HepG2 (cell line): Measurements from ENCODE around the gene PLK3. TPM values are rescaled to one million over a fixed set of nuclear protein-coding genes. Genes with fewer than 3 reads are reported as not detected.
A peak's percentile ranks its signal among the peaks of the same experiment; 100 is the strongest.

Experiments used
- ARHGAP35 ChIP-seq: sonication (generic); formaldehyde crosslinking; IDR thresholded peaks from 2 replicates; pipeline ENCODE4 v1.9.0; 2022; ENCODE audit warnings: mild to moderate bottlenecking, inconsistent platforms, moderate library complexity, missing genetic modification reagents, borderline replicate concordance
- BRD4 ChIP-seq: sonication (generic); formaldehyde crosslinking; IDR thresholded peaks from 2 replicates; pipeline ENCODE4 v1.4.0; 2020; ENCODE audit warnings: missing genetic modification reagents
- EZH2 ChIP-seq: conservative IDR thresholded peaks from 2 replicates; pipeline ENCODE4 v1.6.1; 2012; ENCODE audit warnings: mild to moderate bottlenecking, low read depth, low read length, moderate library complexity
- HINFP ChIP-seq: sonication (generic); formaldehyde crosslinking; IDR thresholded peaks from 2 replicates; pipeline ENCODE4 v1.4.0; 2020; ENCODE audit warnings: low read depth, mild to moderate bottlenecking, missing genetic modification reagents
- HMG20A ChIP-seq: IDR thresholded peaks from 2 replicates; pipeline ENCODE4 v1.6.1; 2016; ENCODE audit warnings: borderline replicate concordance
- HOXA3 ChIP-seq: sonication (generic); formaldehyde crosslinking; IDR thresholded peaks from 2 replicates; pipeline ENCODE4 v1.5.0; 2020; ENCODE audit warnings: missing genetic modification reagents
- KLF11 ChIP-seq: IDR thresholded peaks from 2 replicates; pipeline ENCODE4 v1.6.1; 2016; ENCODE audit warnings: missing compliant biosample characterization
- MTA1 ChIP-seq: sonication (generic); formaldehyde crosslinking; IDR thresholded peaks from 2 replicates; pipeline ENCODE4 v1.4.0; 2020; ENCODE audit warnings: missing genetic modification reagents, mild to moderate bottlenecking, borderline replicate concordance
- NCOA1 ChIP-seq: sonication (generic); formaldehyde crosslinking; IDR thresholded peaks from 2 replicates; pipeline ENCODE4 v1.9.0; 2021; ENCODE audit warnings: missing genetic modification reagents
- NONO ChIP-seq, 2 experiments: fragments of 450-650 bp in 1 of 2; sonication (generic) in 1 of 2; formaldehyde crosslinking in 1 of 2; IDR thresholded peaks in 1 of 2; conservative IDR thresholded peaks in 1 of 2; 2 replicates each; pipeline versions ENCODE4 v1.6.1 to v1.8.0; 2017 to 2022; ENCODE audit warnings: mild to moderate bottlenecking in 1 of 2, missing genetic modification reagents in 1 of 2, moderate library complexity in 1 of 2
- POLR2G ChIP-seq: fragments of 200-400 bp; formaldehyde crosslinking; IDR thresholded peaks from 2 replicates; pipeline ENCODE4 v1.6.1; 2018; ENCODE audit warnings: mild to moderate bottlenecking, low read depth, low read length, moderate library complexity
- SALL1 ChIP-seq: sonication (generic); formaldehyde crosslinking; IDR thresholded peaks from 2 replicates; pipeline ENCODE4 v1.8.0; 2022; ENCODE audit warnings: mild to moderate bottlenecking, missing genetic modification reagents
- SMARCE1 ChIP-seq: fragments of 450-650 bp; IDR thresholded peaks from 2 replicates; pipeline ENCODE4 v1.6.1; 2017; ENCODE audit warnings: borderline replicate concordance
- UBTF ChIP-seq: sonication (generic); formaldehyde crosslinking; IDR thresholded peaks from 2 replicates; pipeline ENCODE4 v1.4.0; 2020; ENCODE audit warnings: mild to moderate bottlenecking, missing genetic modification reagents
- ZMAT5 ChIP-seq: sonication (generic); formaldehyde crosslinking; IDR thresholded peaks from 2 replicates; pipeline ENCODE4 v1.5.0; 2020; ENCODE audit warnings: mild to moderate bottlenecking, low read depth, missing genetic modification reagents, borderline replicate concordance
- ZNF138 ChIP-seq: sonication (generic); formaldehyde crosslinking; IDR thresholded peaks from 2 replicates; pipeline ENCODE4 v1.5.0; 2020; ENCODE audit warnings: mild to moderate bottlenecking, low read depth, missing genetic modification reagents
- ZNF224 ChIP-seq: sonication (generic); formaldehyde crosslinking; IDR thresholded peaks from 2 replicates; pipeline ENCODE4 v1.5.0; 2020; ENCODE audit warnings: mild to moderate bottlenecking, missing genetic modification reagents
- ZNF451 ChIP-seq: sonication (generic); formaldehyde crosslinking; IDR thresholded peaks from 2 replicates; pipeline ENCODE4 v1.5.0; 2020; ENCODE audit warnings: mild to moderate bottlenecking, missing genetic modification reagents
- ZNF547 ChIP-seq: sonication (generic); formaldehyde crosslinking; IDR thresholded peaks from 2 replicates; pipeline ENCODE4 v1.5.1; 2020; ENCODE audit warnings: mild to moderate bottlenecking, missing genetic modification reagents
- ZNF549 ChIP-seq: sonication (generic); formaldehyde crosslinking; IDR thresholded peaks from 2 replicates; pipeline ENCODE4 v1.5.0; 2020; ENCODE audit warnings: missing genetic modification reagents
- ZNF788 ChIP-seq: sonication (generic); formaldehyde crosslinking; IDR thresholded peaks from 2 replicates; pipeline ENCODE4 v1.5.0; 2020; ENCODE audit warnings: mild to moderate bottlenecking, missing genetic modification reagents, borderline replicate concordance
- ZSCAN31 ChIP-seq: sonication (generic); formaldehyde crosslinking; IDR thresholded peaks from 2 replicates; pipeline ENCODE4 v1.5.0; 2020; ENCODE audit warnings: low read depth, mild to moderate bottlenecking, missing genetic modification reagents
- polyA plus RNA-seq, 8 experiments: library from polyadenylated mRNA; depleted of rRNA in 3 of 8; stranded (reverse) in 7 of 8; unstranded in 1 of 8; fragments of >200 nt; fragmentation: Illumina TruSeq in 4 of 8; extraction: Trizol in 4 of 8; gene quantifications; 2 replicates each; pipeline versions ENCODE4 v1.2.1 to v1.2.3, GENCODE V29; 2011 to 2016; ENCODE audit warnings: low read depth in 4 of 8, missing spikeins in 1 of 8, mixed read lengths in 1 of 8; ENCODE audit not compliant: insufficient read depth in 1 of 8
- total RNA-seq, 5 experiments: library from RNA; depleted of rRNA; stranded (reverse); fragments of >200 nt; fragmentation: Illumina TruSeq; extraction: Trizol; gene quantifications; 2 replicates each; pipeline ENCODE4 v1.2.3, GENCODE V29; 2016; ENCODE audit warnings: low read depth in 1 of 5
- TF ChIP-seq, protein P1 (sequence below): sonication (generic); formaldehyde crosslinking; IDR thresholded peaks from 2 replicates; pipeline ENCODE4 v1.8.0; 2022; ENCODE audit warnings: missing genetic modification reagents, low read depth, mild to moderate bottlenecking, borderline replicate concordance
- TF ChIP-seq, protein P2 (sequence below): sonication (generic); formaldehyde crosslinking; IDR thresholded peaks from 2 replicates; pipeline ENCODE4 v1.5.0; 2020; ENCODE audit warnings: missing genetic modification reagents

The PLK3 gene
- total and polyA plus RNA-seq, 2 of the 13 experiments (the other 11 are each of a cell fraction or from before 2014, with no cell fraction given): 9.8 to 16.9 TPM

DNA sequence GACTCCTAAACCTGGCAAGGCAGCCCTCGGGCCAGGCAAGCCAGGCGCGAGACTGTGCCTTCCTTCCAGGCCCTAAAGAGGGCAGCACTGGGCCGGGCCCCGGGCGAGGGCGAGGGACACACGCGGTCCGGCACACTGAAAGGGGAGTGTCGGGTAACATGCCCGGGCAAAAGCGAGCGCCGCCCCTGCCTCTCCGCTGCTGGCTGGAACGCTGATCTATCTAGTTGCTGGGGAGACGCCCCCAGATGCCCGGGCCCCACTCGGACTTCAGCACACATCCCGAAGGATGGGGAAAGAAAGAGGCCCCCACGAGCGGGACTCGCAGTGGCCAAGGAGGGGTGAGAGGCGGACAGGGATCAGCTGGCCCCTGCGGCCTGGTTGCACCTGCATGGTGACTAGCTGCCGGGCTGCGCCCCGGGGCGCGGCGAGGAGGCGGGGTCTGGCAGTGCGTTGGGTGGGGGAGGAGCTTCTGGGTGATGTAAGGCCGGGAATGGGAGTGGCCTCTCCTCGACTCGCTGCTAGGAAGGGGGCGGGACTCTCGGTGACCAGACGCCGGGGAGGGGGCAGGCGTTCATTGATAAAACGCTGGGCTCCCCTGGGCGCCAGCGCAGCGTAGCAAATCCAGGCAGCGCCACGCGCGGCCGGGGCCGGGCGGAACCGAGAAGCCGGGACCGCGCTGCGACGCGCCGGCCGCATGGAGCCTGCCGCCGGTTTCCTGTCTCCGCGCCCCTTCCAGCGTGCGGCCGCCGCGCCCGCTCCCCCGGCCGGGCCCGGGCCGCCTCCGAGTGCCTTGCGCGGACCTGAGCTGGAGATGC is at the start of gene PLK3 (continued):
- TF ChIP-seq NCOA1 (CRISPR knock-in tag) (peak; percentile 4; the same call in 1 of the 2 replicates), ZNF224 (CRISPR knock-in tag) (peak; percentile 97), NONO (IDR thresholded peaks at IDR 0.05) (no peak), NONO (CRISPR knock-in tag; conservative IDR thresholded peaks at IDR 0.05) (peak; percentile 95), ZNF451 (CRISPR knock-in tag) (no peak), ZMAT5 (CRISPR knock-in tag) (no peak), ZNF547 (CRISPR knock-in tag) (0 out of 2 replicates have a peak, but pooled peaks have one; percentile 3), ZNF549 (CRISPR knock-in tag) (no peak), HINFP (CRISPR knock-in tag) (peak; percentile 93), ZNF138 (CRISPR knock-in tag) (no peak), ZNF788 (peak; percentile 73; the same call in 1 of the 2 replicates), EZH2 (no peak), ARHGAP35 (no peak), KLF11 (peak; percentile 51; the same call in 1 of the 2 replicates), SALL1 (CRISPR knock-in tag) (peak; percentile 81), BRD4 (CRISPR knock-in tag) (no peak), MTA1 (CRISPR knock-in tag) (peak; percentile 57; the same call in 1 of the 2 replicates), SMARCE1 (no peak), UBTF (CRISPR knock-in tag) (peak; percentile 87), HMG20A (CRISPR knock-in tag) (no peak), POLR2G (peak; percentile 98), HOXA3 (CRISPR knock-in tag) (peak; percentile 75), ZSCAN31 (CRISPR knock-in tag) (peak; percentile 34; the same call in 1 of the 2 replicates)
- TF ChIP-seq, protein P1, sequence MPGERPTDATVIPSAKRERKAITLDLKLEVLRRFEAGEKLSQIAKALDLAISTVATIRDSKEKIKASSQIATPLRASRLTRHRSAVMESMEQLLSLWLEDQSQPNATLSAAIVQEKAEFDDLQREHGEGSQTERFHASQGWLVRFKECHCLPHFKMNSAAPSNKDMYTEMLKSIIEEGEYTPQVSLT (CRISPR knock-in tag): 0 out of 2 replicates have a peak, but pooled peaks have one; percentile 69
- TF ChIP-seq, protein P2, sequence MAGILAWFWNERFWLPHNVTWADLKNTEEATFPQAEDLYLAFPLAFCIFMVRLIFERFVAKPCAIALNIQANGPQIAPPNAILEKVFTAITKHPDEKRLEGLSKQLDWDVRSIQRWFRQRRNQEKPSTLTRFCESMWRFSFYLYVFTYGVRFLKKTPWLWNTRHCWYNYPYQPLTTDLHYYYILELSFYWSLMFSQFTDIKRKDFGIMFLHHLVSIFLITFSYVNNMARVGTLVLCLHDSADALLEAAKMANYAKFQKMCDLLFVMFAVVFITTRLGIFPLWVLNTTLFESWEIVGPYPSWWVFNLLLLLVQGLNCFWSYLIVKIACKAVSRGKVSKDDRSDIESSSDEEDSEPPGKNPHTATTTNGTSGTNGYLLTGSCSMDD (CRISPR knock-in tag): no peak
